ENCODE results near the gene BTN2A1.
"Not testable (repeated sequence)": the region's sequence is repeated elsewhere in the genome, so short reads cannot be mapped to it uniquely, and the experiment has no call there.

The BTN2A1 gene

GRCh38 chr6:26433680-26434079 lies 24.1 kb upstream of the BTN2A1 start:
- not testable (repeated sequence) for DNase-seq

- DNase-seq = no peak
Observed at GRCh38 chr6:26436018-26436417, 21.7 kb upstream of the BTN2A1 start.

GRCh38 chr6:26437550-26437949 lies 20.2 kb upstream of the BTN2A1 start:
- no peak for DNase-seq

- DNase-seq = no peak
Observed at GRCh38 chr6:26438000-26438399, 19.8 kb upstream of the BTN2A1 start.

GRCh38 chr6:26439151-26440125 lies 18.3 kb upstream of the BTN2A1 start:
- DNase-seq = no peak

GRCh38 chr6:26440977-26441358 lies 16.8 kb upstream of the BTN2A1 start:
- DNase-seq = no peak

GRCh38 chr6:26441977-26442376 lies 15.8 kb upstream of the BTN2A1 start:
- no peak for DNase-seq

- peak; percentile 15 for DNase-seq
Observed at GRCh38 chr6:26445934-26446667, 11.7 kb upstream of the BTN2A1 start.

GRCh38 chr6:26447257-26447656 lies 10.5 kb upstream of the BTN2A1 start:
- DNase-seq = no peak

GRCh38 chr6:26450240-26450639 lies 7.5 kb upstream of the BTN2A1 start:
- DNase-seq = no peak

- no peak for DNase-seq
Observed at GRCh38 chr6:26452631-26453235, 5.0 kb upstream of the BTN2A1 start.

- DNase-seq = no peak
Observed at GRCh38 chr6:26454631-26455030, 3.1 kb upstream of the BTN2A1 start.

GRCh38 chr6:26455357-26455970 lies 2.3 kb upstream of the BTN2A1 start:
- DNase-seq = no peak

- DNase-seq = no peak
Observed at GRCh38 chr6:26457264-26457805, 420 bp upstream of the BTN2A1 start.

- no peak for DNase-seq
Observed at GRCh38 chr6:26459023-26459810, 1.5 kb downstream of the BTN2A1 start.

- not testable (repeated sequence) for DNase-seq
Observed at GRCh38 chr6:26461353-26461752, 3.6 kb downstream of the BTN2A1 start.

GRCh38 chr6:26464014-26464413 lies 6.3 kb downstream of the BTN2A1 start:
- no peak for DNase-seq

GRCh38 chr6:26464416-26465131 lies 6.8 kb downstream of the BTN2A1 start:
- no peak for DNase-seq

GRCh38 chr6:26465776-26466175 lies 8.0 kb downstream of the BTN2A1 start:
- DNase-seq = no peak

- no peak for DNase-seq
Observed at GRCh38 chr6:26468829-26469228, 11.1 kb downstream of the BTN2A1 start.

- DNase-seq = no peak
Observed at GRCh38 chr6:26470643-26471042, 12.9 kb downstream of the BTN2A1 start.

Measured in activated gamma-delta T cell treated with Interleukin-2 at 50 U/mL for 16 hours (primary cell).